K562 (cell line): ENCODE data around the gene FBXL13.

Experiments used
- CTCF ChIP-seq, 3 experiments: IDR thresholded peaks in 2 of 3; conservative IDR thresholded peaks in 1 of 3; 2 replicates each; pipeline ENCODE4 v1.5.1; 2011 to 2012; ENCODE audit warnings: low read length in 3 of 3, mild to moderate bottlenecking in 3 of 3, control low read depth in 2 of 3, improper control_type of control experiment in 1 of 3, inconsistent platforms in 1 of 3, low read depth in 1 of 3, mixed read lengths in 1 of 3, moderate library complexity in 1 of 3; ENCODE audit not compliant: insufficient read depth in 2 of 3
- EGR1 ChIP-seq: fragments of 450-650 bp; conservative IDR thresholded peaks from 2 replicates; pipeline ENCODE4 v1.6.1; 2017; ENCODE audit warnings: mild to moderate bottlenecking
- MEF2D ChIP-seq: conservative IDR thresholded peaks from 2 replicates; pipeline ENCODE4 v1.6.1; 2016; ENCODE audit warnings: low read depth, missing genetic modification characterization, missing compliant biosample characterization
- TF ChIP-seq, protein P1 (sequence below): sonication (generic); formaldehyde crosslinking; IDR thresholded peaks from 2 replicates; pipeline ENCODE4 v1.8.1; 2022; ENCODE audit warnings: missing genetic modification reagents

GRCh38 chr7:103097041-103097440 lies 22.4 kb upstream of the FBXL13 start:
- TF ChIP-seq, protein P1, sequence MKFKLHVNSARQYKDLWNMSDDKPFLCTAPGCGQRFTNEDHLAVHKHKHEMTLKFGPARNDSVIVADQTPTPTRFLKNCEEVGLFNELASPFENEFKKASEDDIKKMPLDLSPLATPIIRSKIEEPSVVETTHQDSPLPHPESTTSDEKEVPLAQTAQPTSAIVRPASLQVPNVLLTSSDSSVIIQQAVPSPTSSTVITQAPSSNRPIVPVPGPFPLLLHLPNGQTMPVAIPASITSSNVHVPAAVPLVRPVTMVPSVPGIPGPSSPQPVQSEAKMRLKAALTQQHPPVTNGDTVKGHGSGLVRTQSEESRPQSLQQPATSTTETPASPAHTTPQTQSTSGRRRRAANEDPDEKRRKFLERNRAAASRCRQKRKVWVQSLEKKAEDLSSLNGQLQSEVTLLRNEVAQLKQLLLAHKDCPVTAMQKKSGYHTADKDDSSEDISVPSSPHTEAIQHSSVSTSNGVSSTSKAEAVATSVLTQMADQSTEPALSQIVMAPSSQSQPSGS (CRISPR knock-in tag), result no peak
- TF ChIP-seq CTCF (IDR thresholded peaks at IDR 0.05 in 2 of 3, conservative IDR thresholded peaks at IDR 0.05 in 1 of 3; ENCODE audit: insufficient read depth in 2 of 3, low read depth in 1 of 3, low read length in 3 of 3), result no peak
- TF ChIP-seq EGR1, result no peak
- TF ChIP-seq MEF2D (tag), result no peak
